Ovary (tissue), 9 donors: ENCODE data around the gene ZSCAN26. TPM values are rescaled to one million over a fixed set of nuclear protein-coding genes. Genes with fewer than 3 reads are reported as not detected.

Source experiments
- DNase-seq, 5 donors: peaks; one replicate each; pipeline ENCODE4 v3.0.0-alpha.2; 2019 to 2020
- H3K27ac ChIP-seq, 2 donors: fragments of 200-600 bp; one replicate each; pipeline versions ENCODE4 v1.5.1 to v1.8.0; 2019 to 2022
- H3K27me3 ChIP-seq: fragments of 200-600 bp; one replicate; pipeline ENCODE4 v1.8.0; 2022
- H3K36me3 ChIP-seq: fragments of 200-600 bp; sonication (generic); one replicate; pipeline ENCODE4 v1.5.1; 2019
- H3K4me1 ChIP-seq: one replicate; pipeline ENCODE4 v1.8.1; 2013; ENCODE audit warnings: mild to moderate bottlenecking, moderate library complexity; ENCODE audit not compliant: insufficient read depth
- H3K4me3 ChIP-seq: fragments of 200-600 bp; sonication (generic); one replicate; pipeline ENCODE4 v1.5.1; 2017
- H3K9me3 ChIP-seq, 2 donors: fragments of 200-600 bp in 1 of 2; sonication (generic) in 1 of 2; one replicate each; pipeline versions ENCODE4 v1.5.1 to v1.8.1; 2013 to 2019; ENCODE audit warnings: mild to moderate bottlenecking in 1 of 2, moderate library complexity in 1 of 2
- EP300 ChIP-seq: sonication (generic); formaldehyde crosslinking; IDR thresholded peaks from one replicate; pipeline ENCODE4 v1.6.1; 2017; ENCODE audit warnings: antibody characterized with exemption
- POLR2A ChIP-seq: fragments of 450-650 bp; IDR thresholded peaks from one replicate; pipeline ENCODE4 v1.6.1; 2017; ENCODE audit warnings: antibody characterized with exemption, mild to moderate bottlenecking, moderate library complexity
- WGBS, 3 donors: extraction: QIAGEN DNeasy Blood & Tissue Kit in 1 of 3; methylation state at CpG; one replicate each; pipeline versions ENCODE4 v1.1.5 to v1.1.7; 2013 to 2017; 5-methylcytosine and 5-hydroxymethylcytosine counted together
- intact Hi-C, 4 donors: fragments of 100-400 bp; cut with DNase I; formaldehyde crosslinking; loops; one replicate each; pipeline versions ENCODE4 v1.11.0 to v1.15.1; 2022 to 2023
- polyA plus RNA-seq, 2 donors: library from polyadenylated mRNA; stranded (reverse); fragments of 200-250 nt in 1 of 2; fragments of 350-450 nt in 1 of 2; fragmentation: Illumina TruSeq in 1 of 2; extraction: RNeasy Lipid Tissue Mini Kit (QIAGEN cat#74804) in 1 of 2; gene quantifications; one replicate each; pipeline ENCODE4 v1.2.3, GENCODE V29; 2013 to 2014
- total RNA-seq, 7 donors: library from RNA; depleted of rRNA in 2 of 7; stranded (reverse); fragments of >200 nt in 2 of 7; fragmentation: NEBNext Ultra II Directional in 3 of 7; extraction: Animal tissue kit (Norgen Biotek cat#: 25700) in 3 of 7; gene quantifications; one replicate each; pipeline versions ENCODE4 v1.1.0 to v1.2.4, GENCODE V29; 2016 to 2023
- TF ChIP-seq, protein P1 (sequence below), 3 donors: fragments of 450-650 bp in 2 of 3; fragments of 200-600 bp in 1 of 3; IDR thresholded peaks; one replicate each; pipeline versions ENCODE4 v1.5.1 to v1.8.0; 2016 to 2022; ENCODE audit warnings: antibody characterized with exemption in 3 of 3, mild to moderate bottlenecking in 1 of 3
- donor health status: DM: no; HTN: no; CAD: no; lungs with moderate emphysema.
- donor health status: DM: no; HTN: no; CAD: no.
- donor health status: Bipolar disorder and iron deficiency.
- donor health status: DM: yes; HTN: yes; CAD: no.
- donor health status: DM: no; HTN: no; CAD: no.
- donor health status: DM: yes; HTN: yes; CAD: no.

Gene ZSCAN26
- total and polyA plus RNA-seq, 9 donors, result 11.8 to 32.0 (median 23.1) TPM

DNA sequence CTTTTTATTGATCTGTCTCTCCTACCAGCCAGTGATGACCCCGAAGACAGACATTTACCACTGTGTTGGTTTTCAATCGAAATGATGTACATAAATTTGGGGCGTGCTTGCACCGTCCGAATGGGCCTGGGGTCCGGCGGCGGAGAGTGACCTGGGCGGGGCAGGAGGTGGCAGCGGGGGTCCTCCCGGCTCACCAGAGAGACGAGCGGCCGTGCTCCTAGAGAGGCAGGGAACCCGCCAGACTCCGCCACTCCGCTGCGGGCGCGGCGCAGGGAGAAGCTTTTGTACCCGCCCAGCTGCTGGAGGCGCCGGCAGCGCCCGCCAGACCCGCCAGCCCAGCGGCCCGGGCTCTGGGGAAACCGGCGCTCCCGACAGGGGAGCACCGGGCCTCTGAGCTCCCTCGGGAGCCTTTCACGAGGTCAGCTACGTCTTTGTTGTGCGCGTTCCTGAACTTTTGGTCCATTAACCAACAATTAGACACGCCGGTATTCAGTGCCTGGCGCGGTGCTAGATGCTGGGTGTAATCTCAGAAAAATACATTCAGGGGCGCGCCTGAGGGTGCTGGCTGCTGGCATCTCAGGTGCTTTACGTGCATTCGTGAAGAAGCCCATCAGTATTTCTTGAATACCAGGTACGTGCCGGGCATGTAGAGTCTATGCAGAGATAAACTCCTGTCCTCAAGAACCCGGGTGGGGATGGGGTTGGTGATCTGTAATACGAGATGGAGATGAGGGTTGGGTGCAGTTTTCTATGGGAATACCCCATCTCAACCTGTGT, 14.5 kb downstream of the ZSCAN26 start, which contains the start of gene PGBD1:
PGBD1 (plus strand) TSS at position 285 of the 777 bp plus-strand sequence. CDS start 2,242 bp downstream, outside the sequence.
- Histone ChIP-seq H3K4me1 (peaks cover 3% of the 10 kb centered on the region), H3K9me3 (peaks cover 0 to 9% of the 10 kb centered on the region in 2 donors), H3K27ac (no peak within 1 kb of the TSS), H3K4me3 (peak within 1 kb of the TSS; percentile 44), H3K36me3 (no peaks in the 10 kb centered on the region), H3K27me3 (no peaks in the 10 kb centered on the region)
- 1% methylated on average over 42 to 50 of the region's 50 CpGs for WGBS, 3 donors
- peak; percentile 45 to 82 (median 56) for DNase-seq
- intact Hi-C loops, result loop anchor here in 1 of 4 donors (5.0 kb wide), 1 partner anchor 41 kb away; no protein-coding TSS in a partner anchor
- no peak for TF ChIP-seq POLR2A
- TF ChIP-seq, protein P1, sequence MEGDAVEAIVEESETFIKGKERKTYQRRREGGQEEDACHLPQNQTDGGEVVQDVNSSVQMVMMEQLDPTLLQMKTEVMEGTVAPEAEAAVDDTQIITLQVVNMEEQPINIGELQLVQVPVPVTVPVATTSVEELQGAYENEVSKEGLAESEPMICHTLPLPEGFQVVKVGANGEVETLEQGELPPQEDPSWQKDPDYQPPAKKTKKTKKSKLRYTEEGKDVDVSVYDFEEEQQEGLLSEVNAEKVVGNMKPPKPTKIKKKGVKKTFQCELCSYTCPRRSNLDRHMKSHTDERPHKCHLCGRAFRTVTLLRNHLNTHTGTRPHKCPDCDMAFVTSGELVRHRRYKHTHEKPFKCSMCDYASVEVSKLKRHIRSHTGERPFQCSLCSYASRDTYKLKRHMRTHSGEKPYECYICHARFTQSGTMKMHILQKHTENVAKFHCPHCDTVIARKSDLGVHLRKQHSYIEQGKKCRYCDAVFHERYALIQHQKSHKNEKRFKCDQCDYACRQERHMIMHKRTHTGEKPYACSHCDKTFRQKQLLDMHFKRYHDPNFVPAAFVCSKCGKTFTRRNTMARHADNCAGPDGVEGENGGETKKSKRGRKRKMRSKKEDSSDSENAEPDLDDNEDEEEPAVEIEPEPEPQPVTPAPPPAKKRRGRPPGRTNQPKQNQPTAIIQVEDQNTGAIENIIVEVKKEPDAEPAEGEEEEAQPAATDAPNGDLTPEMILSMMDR (IDR thresholded peaks at IDR 0.05), result no peak
- no peak for TF ChIP-seq EP300

DNA sequence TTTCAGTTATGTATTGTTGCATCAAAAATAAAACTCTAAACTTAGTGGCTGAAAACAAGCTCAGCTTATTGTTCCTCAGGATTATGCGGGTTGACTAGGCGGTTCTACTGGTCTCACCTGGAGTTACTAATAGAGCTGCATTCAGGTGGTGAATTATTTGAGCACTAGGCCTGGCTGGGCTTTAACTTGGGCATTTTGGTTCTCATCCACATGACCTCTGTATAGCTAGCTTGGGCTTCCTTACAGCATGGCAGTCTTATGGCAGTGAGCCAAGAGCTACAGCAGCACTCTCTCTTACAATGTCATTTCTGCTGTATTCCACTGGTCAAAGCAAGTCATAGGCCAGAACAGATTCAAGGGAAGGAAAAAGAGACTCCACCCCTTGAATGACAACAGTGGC, 16.0 kb downstream of the ZSCAN26 start:
- Histone ChIP-seq H3K27ac (no peak overlapping the region), H3K36me3 (no peaks in the 10 kb centered on the region), H3K4me3 (no peak overlapping the region), H3K4me1 (peaks cover 3% of the 10 kb centered on the region), H3K9me3 (peaks cover 0 to 4% of the 10 kb centered on the region in 2 donors), H3K27me3 (no peaks in the 10 kb centered on the region)
- intact Hi-C loops, result loop anchor here in 1 of 4 donors (5.0 kb wide), 1 partner anchor 39 kb away; no protein-coding TSS in a partner anchor
- WGBS, 3 donors, result 99 to 100% (median 99%) methylated on average over 2 of the region's 2 CpGs
- no peak for DNase-seq
- TF ChIP-seq POLR2A (no peak), EP300 (no peak)
- TF ChIP-seq, protein P1 (IDR thresholded peaks at IDR 0.05), result no peak

DNA sequence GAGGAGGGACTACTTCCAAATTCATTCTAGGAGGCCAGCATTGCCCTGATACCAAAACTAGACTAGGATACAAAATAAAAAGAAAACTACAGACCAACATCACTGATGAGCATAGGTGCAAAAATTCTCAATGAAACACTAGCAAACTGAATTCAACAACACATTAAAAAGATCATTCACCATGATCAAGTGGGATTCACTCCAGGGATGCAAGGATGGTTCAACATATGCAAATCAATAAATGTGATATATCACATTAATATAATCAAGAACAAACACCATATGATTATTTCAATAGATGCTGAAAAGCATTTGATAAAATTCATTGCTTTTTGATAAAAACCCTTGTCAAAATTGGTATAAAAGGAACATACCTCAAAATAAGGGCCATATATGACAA, 24.6 kb downstream of the ZSCAN26 start:
- intact Hi-C loops, result no loop called here
- no peaks in the 10 kb centered on the region for H3K4me1 ChIP-seq
- no peak for TF ChIP-seq EP300
- TF ChIP-seq POLR2A, result no peak
- TF ChIP-seq, protein P1 (IDR thresholded peaks at IDR 0.05), result no peak
- H3K9me3 ChIP-seq, result no peaks in the 10 kb centered on the region
- H3K4me3 ChIP-seq, result no peak overlapping the region
- no peak for DNase-seq
- no peaks in the 10 kb centered on the region for H3K36me3 ChIP-seq
- H3K27me3 ChIP-seq, result no peaks in the 10 kb centered on the region
- H3K27ac ChIP-seq, result no peak overlapping the region

DNA sequence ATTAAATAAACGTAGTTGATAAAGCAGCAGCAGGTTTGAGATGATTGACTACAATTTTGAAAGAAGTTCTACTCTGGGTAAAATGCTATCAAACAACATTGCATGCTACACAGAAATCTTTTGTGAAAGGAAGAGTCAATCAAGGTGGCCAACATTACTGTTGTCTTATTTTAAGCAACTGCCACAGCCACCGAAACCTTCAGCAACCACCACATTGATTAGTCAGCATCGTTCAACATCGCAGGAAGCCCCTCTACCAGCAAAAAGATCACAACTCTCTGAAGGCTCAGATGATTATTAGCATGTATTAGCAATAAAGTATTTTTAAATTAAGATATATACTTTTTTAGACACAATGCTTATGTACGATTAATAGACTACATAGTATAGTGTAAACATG, 28.4 kb downstream of the ZSCAN26 start:
- TF ChIP-seq, protein P1 (IDR thresholded peaks at IDR 0.05), result no peak
- TF ChIP-seq POLR2A, result no peak
- no peak for TF ChIP-seq EP300
- no peaks in the 10 kb centered on the region for H3K4me1 ChIP-seq
- H3K9me3 ChIP-seq, result no peaks in the 10 kb centered on the region
- H3K27ac ChIP-seq, result no peak overlapping the region
- no peak for DNase-seq
- H3K36me3 ChIP-seq, result no peaks in the 10 kb centered on the region
- no peak overlapping the region for H3K4me3 ChIP-seq
- WGBS, 3 donors, result 94 to 98% (median 95%) methylated on average over 5 of the region's 5 CpGs
- intact Hi-C loops, result no loop called here
- no peaks in the 10 kb centered on the region for H3K27me3 ChIP-seq
